HPDE6-E6E7 (cell line): ENCODE measurements around the gene FGD4.

ENCODE experiments used
- DNase-seq: peaks from one replicate; pipeline ENCODE4 v3.0.0; 2011; ENCODE audit warnings: missing footprints; ENCODE audit errors: extremely low spot score

Gene FGD4

DNA sequence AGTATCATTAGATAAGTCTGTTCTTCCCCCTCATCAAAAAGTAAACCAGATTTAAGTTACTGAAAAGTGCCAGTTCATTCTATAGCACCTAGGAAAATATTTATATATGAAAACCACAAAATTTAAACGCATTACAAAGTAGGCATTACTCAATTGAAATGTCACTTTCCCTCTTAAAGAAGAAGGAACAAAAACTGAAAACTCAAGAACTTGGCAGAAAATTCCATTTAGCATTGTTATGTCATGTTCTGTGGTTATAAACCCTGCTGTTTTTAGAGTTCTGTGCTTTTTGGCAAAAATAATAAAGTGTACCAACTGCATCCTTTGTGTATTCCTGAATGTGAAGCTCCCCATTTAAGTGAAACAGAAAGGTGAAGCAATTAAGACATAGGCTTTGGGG is 3.6 kb downstream of the FGD4 start:
- DNase-seq: no peak

DNA sequence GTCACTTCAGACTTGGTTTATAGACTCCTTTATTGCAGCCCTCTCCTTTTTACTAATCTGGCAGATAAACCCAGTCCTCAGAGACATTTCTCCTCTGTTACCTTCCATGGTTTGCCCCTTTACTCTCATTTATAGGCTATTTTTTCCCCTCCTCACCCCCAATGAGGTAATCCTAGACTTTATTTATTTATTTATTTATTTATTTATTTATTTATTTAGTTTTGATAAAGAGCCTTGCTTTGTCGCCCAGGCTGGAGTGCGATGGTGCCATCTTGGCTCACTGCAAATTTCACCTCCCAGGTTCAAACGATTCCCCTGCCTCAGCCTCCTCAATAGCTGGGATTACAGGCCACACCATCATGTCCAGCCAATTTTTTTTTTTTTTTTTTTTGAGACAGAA is 8.4 kb downstream of the FGD4 start:
- DNase-seq: no peak

DNA sequence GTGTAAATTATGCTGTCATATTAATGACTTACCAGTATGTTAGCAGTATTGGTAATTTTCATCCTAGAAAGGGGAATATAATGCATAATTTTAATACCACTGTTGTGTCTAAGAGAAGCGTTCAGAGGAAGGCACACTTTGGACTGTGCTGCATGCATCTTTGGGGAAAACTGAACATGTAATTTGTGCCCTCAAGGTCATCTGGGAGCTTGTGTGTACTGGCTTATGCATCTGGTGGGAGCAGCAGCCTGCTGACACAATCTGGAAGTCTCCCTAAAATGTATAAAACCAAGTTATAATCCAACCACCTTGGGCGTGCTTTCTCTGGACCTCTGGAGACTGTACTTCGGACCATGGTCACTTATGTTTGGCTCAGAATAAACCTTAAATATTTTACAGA is 14.1 kb downstream of the FGD4 start:
- no peak for DNase-seq

DNA sequence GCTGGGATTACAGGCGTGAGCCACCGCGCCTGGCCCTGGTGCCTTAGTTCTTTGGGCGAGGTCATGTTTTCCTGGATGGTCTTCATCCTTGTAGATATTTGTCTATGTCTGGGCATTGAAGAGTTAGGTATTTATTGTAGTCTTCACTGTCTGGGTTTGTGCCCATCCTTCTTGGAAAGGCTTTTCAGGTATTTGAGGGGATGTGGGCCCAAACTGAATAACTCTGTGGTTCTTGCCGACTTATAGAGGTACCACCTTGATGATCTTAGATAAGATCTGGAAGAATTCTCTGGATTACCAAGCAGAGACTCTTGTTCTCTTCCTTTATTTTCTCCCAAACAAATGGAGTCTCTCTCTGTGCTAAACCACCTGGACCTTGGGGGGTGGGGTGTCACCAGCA is 18.9 kb downstream of the FGD4 start:
- DNase-seq: no peak

DNA sequence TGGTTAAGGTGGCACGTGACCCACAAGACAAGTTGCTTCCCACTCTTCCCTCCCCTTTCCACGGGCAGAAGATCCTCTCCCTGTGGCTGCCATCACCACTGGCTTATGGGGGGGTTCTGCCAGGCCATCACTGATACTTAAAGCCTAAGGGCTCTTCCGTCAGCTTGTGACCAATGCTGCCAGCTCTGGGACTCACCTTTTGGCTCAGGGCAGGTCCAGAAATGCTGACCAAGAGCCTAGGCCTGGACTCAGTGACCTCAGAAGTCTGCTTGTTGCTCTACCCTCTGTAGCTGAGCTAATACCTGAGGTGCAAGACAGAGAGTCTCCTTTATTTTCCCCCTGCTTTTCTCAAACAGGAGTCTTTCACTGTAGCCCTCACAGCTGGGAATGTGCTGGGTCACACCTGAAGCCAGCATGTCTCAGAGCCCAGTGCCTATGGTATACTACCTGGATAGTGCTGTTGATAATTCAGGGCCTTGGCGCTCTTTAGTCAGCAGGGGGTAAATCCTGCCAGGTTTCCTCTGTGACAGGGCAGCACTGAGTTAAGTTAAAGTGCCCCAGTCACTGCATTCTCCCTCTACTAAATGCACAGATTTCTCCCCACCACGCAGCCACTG is 19.7 kb downstream of the FGD4 start:
- DNase-seq: no peak

DNA sequence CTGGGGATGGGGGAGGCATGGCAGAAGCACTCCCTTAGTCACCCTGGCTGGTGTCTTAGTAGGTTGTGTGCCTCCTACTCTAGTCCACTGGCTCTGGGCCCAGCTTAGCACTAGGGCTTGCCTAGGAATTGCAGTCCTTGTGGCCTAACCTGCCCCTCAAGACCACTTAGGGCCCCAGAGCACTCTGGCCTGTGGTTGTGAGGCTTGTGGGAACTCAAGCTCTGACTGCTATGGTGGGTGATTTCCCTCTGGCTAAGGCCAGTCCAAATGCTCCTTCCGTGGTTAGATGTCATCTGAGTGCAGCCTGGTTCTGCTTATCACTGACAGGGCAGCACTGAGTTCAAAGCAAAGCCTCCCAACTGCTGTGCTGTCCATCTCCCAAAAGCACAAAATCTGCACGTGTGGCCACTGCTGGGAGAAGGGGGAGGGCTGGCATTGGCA is 20.2 kb downstream of the FGD4 start:
- no peak for DNase-seq

DNA sequence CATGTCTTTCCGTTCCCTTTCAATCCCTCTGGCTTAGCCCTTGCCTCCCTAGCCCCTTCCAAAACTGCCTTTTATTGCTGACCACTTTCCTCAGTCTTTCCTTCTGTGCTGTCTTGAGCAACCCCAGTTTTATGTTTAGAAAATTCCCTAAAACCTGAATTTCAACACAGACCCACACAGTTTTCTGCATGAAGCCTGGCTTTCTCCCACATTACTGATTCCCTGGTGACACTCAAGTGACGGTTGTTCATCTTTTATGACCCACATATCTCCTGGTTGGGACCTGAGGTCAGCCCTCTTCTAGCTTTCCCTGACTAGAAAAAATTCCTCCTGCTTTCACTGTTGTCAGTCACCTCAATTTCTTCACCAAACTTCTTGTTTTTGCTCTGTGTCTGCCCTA is 21.0 kb downstream of the FGD4 start:
- DNase-seq: no peak

DNA sequence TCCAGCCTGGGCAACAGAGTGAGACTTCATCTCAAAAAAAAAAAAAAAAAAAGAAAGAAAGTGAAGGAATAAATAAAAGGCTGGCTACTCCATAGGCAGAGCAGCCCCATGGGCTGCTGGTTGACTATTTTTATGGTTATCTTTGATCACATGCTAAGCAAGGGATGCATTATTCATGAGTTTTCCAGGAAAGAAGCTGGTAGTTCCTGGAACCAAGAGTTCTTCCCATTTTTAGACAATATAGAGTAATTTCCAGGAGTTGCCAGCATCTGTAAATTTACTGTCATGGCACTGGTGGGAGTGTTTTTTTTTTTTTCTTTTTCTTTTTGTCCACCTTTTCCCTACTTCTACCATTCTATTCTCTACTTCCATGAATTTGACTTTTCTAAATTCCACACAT is 24.2 kb downstream of the FGD4 start:
- no peak for DNase-seq

DNA sequence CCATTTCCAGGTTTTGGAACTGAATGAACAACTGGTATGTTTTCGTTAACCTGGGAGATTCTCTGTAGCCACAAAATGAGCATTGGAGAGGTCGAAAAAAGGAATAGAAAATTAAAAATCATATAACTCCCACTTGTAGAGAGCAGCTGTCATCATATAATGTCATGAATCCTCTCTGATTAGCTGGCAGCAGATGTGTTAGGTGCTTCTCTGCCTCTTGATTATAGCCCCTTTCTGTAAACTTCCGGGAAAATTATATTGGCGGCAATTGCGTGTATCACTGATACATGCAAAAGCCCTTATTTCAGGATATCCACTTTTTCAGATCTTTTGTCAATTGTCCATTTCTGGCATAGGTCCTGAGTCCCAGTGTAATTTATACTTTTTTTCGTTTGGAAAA is 31.7 kb downstream of the FGD4 start:
- no peak for DNase-seq

DNA sequence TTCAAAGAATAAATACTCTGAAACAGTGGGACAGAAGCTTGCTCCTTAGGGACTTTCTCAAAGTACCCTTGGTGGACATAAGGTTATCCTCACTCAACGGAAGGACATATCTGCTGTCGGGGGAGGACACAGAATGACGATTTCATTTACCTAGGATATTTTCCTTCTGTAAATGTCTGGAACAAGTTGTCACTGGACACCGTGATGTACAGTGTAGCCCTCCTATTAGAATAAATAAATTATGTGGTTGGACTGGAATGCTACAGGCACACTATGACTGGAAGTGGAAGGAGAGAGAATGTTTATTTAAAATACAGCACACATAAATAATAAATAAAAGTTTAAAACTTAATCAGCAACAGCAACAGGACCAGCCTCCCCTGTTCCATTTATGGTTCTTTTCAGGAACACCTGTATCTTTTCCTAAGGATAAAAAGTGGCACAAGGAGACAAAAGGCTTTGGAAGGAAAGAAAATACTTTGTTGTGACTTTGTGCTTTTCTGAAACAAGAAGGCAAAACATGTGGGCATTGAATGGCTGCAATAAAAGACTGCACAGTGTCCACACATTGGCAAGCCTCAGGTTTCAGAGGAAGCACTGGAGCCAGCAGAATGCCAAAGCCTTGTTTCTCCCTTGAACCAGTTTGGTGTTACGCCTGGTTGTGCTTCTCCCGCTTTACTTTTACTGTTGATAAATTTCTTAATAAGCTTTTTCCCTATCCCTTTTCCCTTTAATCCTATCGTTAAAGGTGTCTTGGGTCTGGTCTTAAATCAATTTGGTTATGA is 36.8 kb downstream of the FGD4 start:
- DNase-seq: no peak

DNA sequence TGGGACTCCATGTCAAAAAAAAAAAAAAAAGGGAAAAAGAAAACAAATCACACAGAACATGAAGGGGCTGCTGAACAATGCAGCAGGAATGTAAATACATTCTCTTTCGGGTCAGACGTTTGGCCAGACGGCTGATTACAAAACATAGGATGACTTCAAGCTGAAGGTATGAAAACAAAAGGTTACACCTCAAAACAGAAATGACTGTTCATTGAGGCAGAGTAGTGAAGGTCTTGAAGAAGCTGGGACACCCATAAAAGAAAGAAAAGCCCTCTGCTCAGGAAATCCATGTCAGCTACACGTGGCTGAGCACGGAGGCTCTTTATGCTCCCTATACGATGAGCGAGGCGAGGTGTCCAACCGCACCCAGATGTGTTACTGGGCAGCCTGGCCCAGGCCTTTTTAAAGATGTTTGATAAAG is 37.7 kb downstream of the FGD4 start:
- DNase-seq: peak; percentile 84

DNA sequence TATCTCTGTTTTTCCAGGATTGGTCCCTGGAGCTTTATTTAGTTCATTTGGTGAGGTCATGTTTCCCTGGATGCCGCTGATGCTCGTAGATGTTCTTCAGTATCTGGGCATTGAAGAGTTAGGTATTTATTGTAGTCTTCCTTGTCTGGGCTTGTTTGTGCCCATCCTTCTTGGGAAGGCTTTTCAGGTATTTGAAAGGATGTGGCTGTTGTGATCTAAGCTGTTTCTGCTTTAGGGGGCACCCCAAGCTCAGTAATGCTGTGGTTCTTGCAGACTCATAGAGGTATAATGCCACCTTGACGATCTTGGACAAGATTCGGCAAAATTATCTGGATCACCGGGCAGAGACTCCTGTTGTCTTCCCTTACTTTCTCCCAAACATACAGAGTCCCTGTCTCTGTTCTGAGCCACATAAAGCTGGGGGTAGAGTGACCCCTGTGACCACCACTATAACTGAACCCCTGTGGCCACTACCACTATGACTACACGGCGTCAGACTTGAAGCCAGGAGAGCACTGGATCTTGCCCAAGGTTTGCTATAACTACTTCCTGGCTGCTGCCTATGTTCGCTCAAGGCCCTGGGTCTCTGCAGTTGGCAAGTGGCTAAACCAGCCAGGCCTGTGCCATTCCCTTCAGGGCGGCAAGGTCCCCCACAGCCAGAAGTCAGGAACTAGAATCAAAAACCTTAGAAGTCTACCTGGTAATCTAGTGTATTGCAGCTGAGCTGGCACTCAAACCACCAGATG is 40.9 kb downstream of the FGD4 start:
- no peak for DNase-seq

DNA sequence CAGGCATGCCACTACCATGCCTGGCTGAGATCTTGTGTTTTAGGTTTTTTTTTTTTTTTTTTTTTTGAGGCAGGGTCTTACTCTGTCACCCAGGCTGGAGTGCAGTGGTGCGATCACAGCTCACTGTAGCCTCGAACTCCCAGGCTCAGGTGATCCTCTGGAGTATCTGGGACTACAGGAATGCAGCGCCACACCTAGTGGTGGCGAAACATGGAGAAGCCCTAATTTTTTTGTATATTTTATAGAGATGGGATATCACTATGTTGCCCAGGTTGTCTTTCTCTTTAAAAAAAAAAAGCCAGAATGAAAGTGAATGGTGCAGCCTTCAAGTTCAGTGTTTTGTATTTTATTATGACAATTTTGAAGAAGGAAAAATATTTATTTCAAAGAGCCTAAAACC is 44.1 kb downstream of the FGD4 start:
- no peak for DNase-seq

DNA sequence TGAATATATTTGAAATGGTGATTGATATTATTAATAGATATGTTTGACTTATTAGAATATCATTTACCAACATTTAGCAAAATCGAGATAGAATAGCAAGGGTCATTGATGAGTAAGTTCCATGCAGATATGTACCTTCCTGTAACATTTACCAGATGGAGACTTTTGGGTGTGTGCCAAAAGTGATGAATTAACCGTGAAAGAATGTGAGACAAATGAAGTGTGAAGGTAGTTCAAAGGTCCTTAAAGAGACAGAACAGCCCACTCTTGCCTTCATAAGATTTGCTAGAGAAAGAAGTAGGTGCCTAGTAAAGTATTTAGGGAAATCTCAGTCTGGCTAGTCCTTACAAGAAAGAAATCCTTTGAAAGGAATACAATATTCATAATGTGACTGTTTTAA is 45.5 kb downstream of the FGD4 start:
- peak; percentile 52 for DNase-seq

DNA sequence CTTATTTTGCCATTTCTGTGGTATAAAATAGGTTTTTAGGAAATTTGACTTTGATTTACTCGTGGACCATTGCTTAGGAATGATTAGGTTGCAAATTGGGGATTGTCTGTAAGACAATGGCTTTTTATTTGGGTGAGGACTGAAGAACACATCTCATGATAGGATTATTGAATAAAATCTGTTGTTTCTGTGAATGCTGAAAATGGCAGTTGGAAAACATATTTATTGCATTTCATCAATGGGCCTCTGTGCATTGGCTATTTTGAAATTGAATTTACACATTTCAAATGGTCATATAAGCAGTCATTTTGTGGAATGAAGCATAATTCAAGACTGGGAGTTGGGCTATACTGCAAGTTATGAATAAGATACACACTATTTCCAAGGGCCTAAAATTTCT is 46.0 kb downstream of the FGD4 start:
- no peak for DNase-seq

DNA sequence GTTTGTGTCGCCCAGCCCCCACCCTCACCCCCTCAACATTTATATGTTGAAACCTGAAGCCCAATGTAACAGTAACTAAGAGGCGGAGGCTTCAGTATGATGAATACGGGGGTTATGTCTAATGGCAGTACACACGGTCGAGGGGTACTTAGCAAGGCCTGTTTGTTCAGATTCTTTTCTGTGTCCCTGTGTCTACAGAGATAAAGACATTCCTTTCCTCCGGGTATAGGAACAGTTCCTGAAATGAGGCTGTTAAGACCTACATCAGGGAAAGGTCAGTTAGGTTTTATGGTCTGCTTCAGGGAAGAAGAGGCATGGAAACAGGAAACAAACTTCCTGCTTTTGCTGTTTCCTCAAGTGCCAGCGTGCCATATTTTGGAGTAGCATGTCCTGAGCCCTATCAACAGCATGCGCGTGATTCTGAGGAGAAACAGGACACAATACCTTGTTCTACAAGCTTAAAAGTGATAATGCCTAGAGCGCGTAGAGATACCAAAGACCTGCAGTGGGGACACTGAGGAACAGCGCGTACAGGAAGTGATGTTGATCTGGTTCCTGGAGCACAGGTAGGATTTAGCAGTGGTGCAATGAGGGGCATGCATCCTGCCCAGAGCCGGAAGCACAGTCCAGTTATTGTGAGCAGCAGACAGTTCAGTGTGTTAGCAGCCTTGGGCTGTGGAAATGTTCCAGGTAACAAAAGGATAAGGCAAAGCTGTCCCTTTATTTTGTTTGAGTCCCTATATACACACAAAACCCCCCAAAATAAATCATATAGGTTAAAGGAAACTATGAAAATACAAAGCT is 47.2 kb downstream of the FGD4 start:
- no peak for DNase-seq

DNA sequence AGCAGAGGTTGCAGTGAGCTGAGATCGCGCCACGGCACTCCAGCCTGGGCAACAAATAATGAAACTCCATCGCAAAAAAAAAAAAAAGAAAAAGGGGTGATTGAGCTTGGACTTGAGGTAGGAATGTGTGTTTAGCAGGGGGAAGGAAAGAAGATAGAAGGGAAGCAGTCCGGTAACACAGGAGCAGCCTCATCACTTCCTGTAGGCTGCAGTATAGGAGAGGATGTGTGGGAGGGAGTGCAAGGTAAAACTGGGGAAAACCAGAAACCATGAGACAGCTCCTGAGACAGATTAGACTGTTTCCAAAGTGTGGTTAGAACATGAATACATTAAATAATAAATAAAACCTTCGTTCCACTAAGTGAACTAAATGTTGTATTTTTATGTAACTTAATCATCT is 49.2 kb downstream of the FGD4 start:
- no peak for DNase-seq

DNA sequence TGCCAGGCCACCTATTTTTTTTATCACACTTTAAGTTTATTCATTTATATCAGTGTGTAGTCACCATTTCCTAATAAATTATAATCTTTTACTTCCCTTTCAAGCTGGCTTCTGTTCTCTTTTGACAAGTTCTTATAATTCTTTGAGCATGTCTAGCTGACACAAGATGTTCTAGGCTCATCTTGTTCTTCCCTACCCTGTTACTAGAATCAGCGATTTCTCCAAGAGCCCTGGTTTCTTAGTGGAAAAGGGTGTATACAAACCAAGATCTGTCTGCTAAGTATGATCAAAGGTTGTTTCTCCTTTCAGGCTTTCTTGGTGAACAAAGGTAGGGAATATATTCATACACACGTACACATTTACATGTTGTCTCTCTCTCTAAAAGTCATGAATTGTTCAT is 51.0 kb downstream of the FGD4 start:
- DNase-seq: no peak

DNA sequence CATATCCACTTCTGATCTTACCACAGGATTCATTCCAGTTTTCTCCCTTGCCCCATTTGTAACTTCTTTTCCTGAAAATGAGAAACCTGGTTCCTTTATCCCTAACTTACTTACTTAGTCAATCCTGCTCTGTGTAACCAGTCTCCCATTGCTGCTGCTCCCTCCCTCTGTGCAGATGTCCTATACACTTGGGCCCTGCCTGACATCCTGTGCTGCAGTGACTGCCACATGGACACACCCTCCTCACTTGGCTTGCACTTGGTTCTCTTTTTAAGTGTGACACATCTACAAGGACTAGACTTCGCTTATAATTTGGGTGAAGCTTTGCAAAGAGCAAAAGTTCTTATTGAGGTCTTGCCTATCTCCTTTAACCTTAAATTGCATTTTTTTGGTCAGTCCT is 51.4 kb downstream of the FGD4 start:
- DNase-seq: no peak

DNA sequence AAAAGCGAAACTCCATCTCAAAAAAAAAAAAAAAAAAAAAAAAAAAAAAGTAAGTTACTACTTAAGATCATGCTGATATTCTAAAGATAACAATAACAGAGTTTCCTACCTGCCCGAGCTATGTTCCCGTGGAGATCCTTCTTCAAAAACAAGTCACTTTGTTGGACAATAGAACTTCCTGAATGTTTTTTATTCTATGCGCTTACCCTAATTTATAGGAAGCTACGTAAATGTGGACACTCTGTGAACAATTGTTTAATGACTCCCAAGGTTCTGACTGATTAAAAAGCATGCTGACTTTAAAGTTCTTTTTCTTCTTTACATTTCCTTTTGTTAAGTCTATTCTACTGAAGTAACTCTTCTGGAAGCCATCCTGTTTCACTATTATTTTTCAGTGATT is 52.5 kb downstream of the FGD4 start:
- no peak for DNase-seq

DNA sequence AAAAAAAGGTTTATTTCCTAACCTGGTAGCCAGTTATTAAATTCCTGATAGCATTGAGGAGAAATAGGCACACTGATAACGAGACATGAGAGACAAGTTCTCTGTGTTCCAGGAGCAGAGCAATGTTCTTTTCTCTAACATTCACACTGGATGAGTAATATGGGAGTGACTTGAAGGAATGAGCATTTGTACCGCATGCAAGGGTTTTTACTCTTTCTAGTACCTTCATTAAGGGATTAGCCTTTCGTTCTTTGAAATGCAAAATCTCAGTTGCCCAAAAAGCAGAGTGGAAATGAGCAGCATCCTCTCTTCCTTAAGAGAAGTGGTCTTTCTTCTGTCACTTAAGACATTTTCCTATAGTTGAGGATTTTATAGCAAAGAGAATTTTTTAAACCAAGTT is 54.7 kb downstream of the FGD4 start:
- no peak for DNase-seq

DNA sequence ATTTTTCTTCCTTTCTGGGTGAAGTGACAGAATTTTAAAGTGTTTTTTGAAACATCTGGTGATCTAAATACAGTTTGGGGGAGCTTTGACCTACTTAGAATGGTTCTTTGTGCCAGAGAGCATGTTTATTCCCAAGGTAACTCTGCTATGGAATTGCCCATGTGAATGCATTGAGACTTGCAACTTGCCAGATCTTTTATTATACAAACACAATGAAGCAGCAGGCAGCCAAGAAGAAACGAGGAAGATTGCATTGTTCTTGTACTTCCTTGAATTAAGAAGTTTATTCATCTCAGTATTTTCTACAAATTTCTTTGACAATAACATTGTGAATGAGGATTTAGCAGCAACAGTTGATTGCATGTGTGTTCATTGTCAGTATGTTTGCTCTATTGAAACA is 55.5 kb downstream of the FGD4 start:
- no peak for DNase-seq
